Caco-2 (cell line): ENCODE data around the gene MRFAP1. TPM values are rescaled to one million over a fixed set of nuclear protein-coding genes. Genes with fewer than 3 reads are reported as not detected.

ENCODE experiments used
- BruUV-seq: library from RNA; stranded (reverse); fragments of 400-500 nt; replicated peaks from 2 replicates; lab custom pipeline; 2021; lab: Mats Ljungman, UMichigan
- CTCF ChIA-PET: fragments of 300-600 bp; sonication (Branson Sonifier 250); formaldehyde crosslinking; loops from one replicate; lab custom pipeline; 2022; ENCODE audit warnings: antibody characterized with exemption; lab: Charles Lee
- POLR2A ChIA-PET: fragments of 300-600 bp; sonication (Branson Sonifier 250); formaldehyde crosslinking; loops from one replicate; lab custom pipeline; 2022; ENCODE audit warnings: antibody characterized with exemption; lab: Charles Lee
- DNase-seq, 2 experiments: peaks; one replicate each; pipeline versions ENCODE4 v3.0.0 to v3.0.0-alpha.2; 2020 to 2022
- H3K27me3 ChIP-seq: replicated peaks from 2 replicates; pipeline ENCODE4 v1.6.0; 2011; ENCODE audit warnings: low read length; ENCODE audit not compliant: control insufficient read depth, insufficient read depth
- H3K36me3 ChIP-seq: 2 replicates; pipeline ENCODE4 v1.5.1; 2011; ENCODE audit warnings: low read length; ENCODE audit not compliant: control insufficient read depth, insufficient read depth
- H3K4me1 ChIP-seq: fragments of 250-450 bp; sonication (Bioruptor Pico); 2 replicates; pipeline ENCODE4 v1.5.1; 2020; ENCODE audit warnings: mild to moderate bottlenecking
- H3K4me3 ChIP-seq: 2 replicates; pipeline ENCODE4 v1.5.1; 2011; ENCODE audit warnings: low read depth, mild to moderate bottlenecking, control low read depth, low read length
- H3K9me3 ChIP-seq: fragments of 250-450 bp; sonication (Bioruptor Pico); 2 replicates; pipeline ENCODE4 v1.5.1; 2020; ENCODE audit warnings: mild to moderate bottlenecking, moderate library complexity
- H3K27ac Mint-ChIP-seq: one replicate; pipeline ENCODE4 v1.8.0; 2022; ENCODE audit warnings: mixed read lengths; ENCODE audit not compliant: unreplicated experiment
- H3K27me3 Mint-ChIP-seq: one replicate; pipeline ENCODE4 v1.8.0; 2022; ENCODE audit warnings: mixed read lengths; ENCODE audit not compliant: insufficient read depth, unreplicated experiment
- H3K36me3 Mint-ChIP-seq: one replicate; pipeline ENCODE4 v1.8.0; 2022; ENCODE audit warnings: mild to moderate bottlenecking, mixed read lengths; ENCODE audit not compliant: insufficient read depth, unreplicated experiment
- H3K4me1 Mint-ChIP-seq: one replicate; pipeline ENCODE4 v1.8.0; 2022; ENCODE audit warnings: low read depth, mixed read lengths; ENCODE audit not compliant: unreplicated experiment
- H3K4me3 Mint-ChIP-seq: one replicate; pipeline ENCODE4 v1.8.0; 2022; ENCODE audit warnings: mild to moderate bottlenecking, moderate library complexity, mixed read lengths; ENCODE audit not compliant: unreplicated experiment
- H3K9me3 Mint-ChIP-seq: one replicate; pipeline ENCODE4 v1.8.0; 2022; ENCODE audit warnings: mixed read lengths; ENCODE audit not compliant: unreplicated experiment
- CTCF ChIP-seq, 2 experiments: fragments of 200-600 bp in 1 of 2; IDR thresholded peaks; 1 replicate in 1 of 2; 2 replicates in 1 of 2; pipeline versions ENCODE4 v1.5.1 to v1.8.0; 2011 to 2022; ENCODE audit warnings: antibody characterized with exemption in 1 of 2, control low read depth in 1 of 2, inconsistent platforms in 1 of 2, low read depth in 1 of 2, low read length in 1 of 2, mild to moderate bottlenecking in 1 of 2, moderate library complexity in 1 of 2; ENCODE audit not compliant: insufficient read depth in 1 of 2, severe bottlenecking in 1 of 2, unreplicated experiment in 1 of 2
- intact Hi-C: fragments of 100-400 bp; cut with micrococcal nuclease; formaldehyde crosslinking; loops from one replicate; pipeline ENCODE4 v1.10.0; 2022; ENCODE audit not compliant: unreplicated experiment
- total RNA-seq: library from RNA; stranded (reverse); gene quantifications from 2 replicates; pipeline ENCODE4 v1.2.3, GENCODE V29; 2022

Gene MRFAP1
- total RNA-seq, 1 experiment from 2014 or later: 254 TPM

GRCh38 chr4:6606465-6607235 lies 33.8 kb upstream of the MRFAP1 start:
- TF ChIP-seq CTCF (IDR thresholded peaks at IDR 0.05; ENCODE audit: insufficient read depth in 1 of 2, low read depth in 1 of 2, low read length in 1 of 2, severe bottlenecking in 1 of 2, unreplicated experiment in 1 of 2): no peak
- ChIA-PET POLR2A (no interaction called here), CTCF (no interaction called here)
- BruUV-seq: no TSS peak
- no peak overlapping the region for H3K4me3 ChIP-seq
- no peak overlapping the region for H3K4me3 Mint-ChIP-seq
- intact Hi-C loops: no loop called here
- H3K36me3 Mint-ChIP-seq: no peaks in the 10 kb centered on the region
- H3K36me3 ChIP-seq: no peaks in the 10 kb centered on the region
- no peaks in the 10 kb centered on the region for H3K27me3 Mint-ChIP-seq
- peaks cover 7% of the 10 kb centered on the region for H3K9me3 Mint-ChIP-seq
- no peak for DNase-seq
- H3K27me3 ChIP-seq: no peaks in the 10 kb centered on the region
- H3K9me3 ChIP-seq: peaks cover 4% of the 10 kb centered on the region; the same call in 1 of the 2 replicates
- H3K27ac Mint-ChIP-seq: no peak overlapping the region
- H3K4me1 Mint-ChIP-seq: no peaks in the 10 kb centered on the region
- no peaks in the 10 kb centered on the region for H3K4me1 ChIP-seq

GRCh38 chr4:6607368-6608055 lies 33.0 kb upstream of the MRFAP1 start:
- no TSS peak for BruUV-seq
- Mint-ChIP-seq H3K27me3 (no peaks in the 10 kb centered on the region), H3K4me3 (no peak overlapping the region), H3K4me1 (no peaks in the 10 kb centered on the region), H3K9me3 (peaks cover 7% of the 10 kb centered on the region), H3K36me3 (no peaks in the 10 kb centered on the region), H3K27ac (no peak overlapping the region)
- Histone ChIP-seq H3K27me3 (no peaks in the 10 kb centered on the region), H3K36me3 (no peaks in the 10 kb centered on the region), H3K4me1 (no peaks in the 10 kb centered on the region), H3K9me3 (peaks cover 4% of the 10 kb centered on the region; the same call in 1 of the 2 replicates), H3K4me3 (no peak overlapping the region)
- POLR2A ChIA-PET: no interaction called here
- TF ChIP-seq CTCF (IDR thresholded peaks at IDR 0.05; ENCODE audit: insufficient read depth in 1 of 2, low read depth in 1 of 2, low read length in 1 of 2, severe bottlenecking in 1 of 2, unreplicated experiment in 1 of 2): no peak
- no peak for DNase-seq
- intact Hi-C loops: no loop called here
- CTCF ChIA-PET: no interaction called here

- peak in 1 of 2 experiments; percentile 31 for DNase-seq
- Histone ChIP-seq H3K36me3 (no peaks in the 10 kb centered on the region), H3K9me3 (peaks cover 4% of the 10 kb centered on the region; the same call in 1 of the 2 replicates), H3K27me3 (no peaks in the 10 kb centered on the region), H3K4me3 (no peak overlapping the region), H3K4me1 (no peaks in the 10 kb centered on the region)
- no peaks in the 10 kb centered on the region for H3K27me3 Mint-ChIP-seq
- ChIA-PET CTCF (no interaction called here), POLR2A (no interaction called here)
- H3K4me3 Mint-ChIP-seq: no peak overlapping the region
- no peak overlapping the region for H3K27ac Mint-ChIP-seq
- H3K4me1 Mint-ChIP-seq: no peaks in the 10 kb centered on the region
- BruUV-seq: no TSS peak
- TF ChIP-seq CTCF (IDR thresholded peaks at IDR 0.05; ENCODE audit: insufficient read depth in 1 of 2, low read depth in 1 of 2, low read length in 1 of 2, severe bottlenecking in 1 of 2, unreplicated experiment in 1 of 2): peak in 1 of 2 experiments; percentile 19
- H3K36me3 Mint-ChIP-seq: no peaks in the 10 kb centered on the region
- intact Hi-C loops: no loop called here
- H3K9me3 Mint-ChIP-seq: peaks cover 7% of the 10 kb centered on the region
These were observed 31.6 kb upstream of the MRFAP1 start for GRCh38 chr4:6608758-6609414.
